Endothelial cell (in vitro differentiated cells): ENCODE results near the gene CCDC149. TPM values are rescaled to one million over a fixed set of nuclear protein-coding genes. Genes with fewer than 3 reads are reported as not detected.

Source experiments
- DNase-seq: peaks from one replicate; pipeline ENCODE4 v3.0.0; 2021; ENCODE audit warnings: low spot score
- H3K27ac Mint-ChIP-seq: one replicate; pipeline ENCODE4 v1.8.0; 2021; ENCODE audit warnings: mixed read lengths, inconsistent platforms; ENCODE audit not compliant: unreplicated experiment
- H3K27me3 Mint-ChIP-seq: one replicate; pipeline ENCODE4 v1.8.0; 2021; ENCODE audit warnings: mild to moderate bottlenecking, moderate library complexity, mixed read lengths, inconsistent platforms; ENCODE audit not compliant: unreplicated experiment
- H3K36me3 Mint-ChIP-seq: one replicate; pipeline ENCODE4 v1.8.0; 2021; ENCODE audit warnings: mild to moderate bottlenecking, low read depth, mixed read lengths, inconsistent platforms; ENCODE audit not compliant: unreplicated experiment
- H3K4me1 Mint-ChIP-seq: one replicate; pipeline ENCODE4 v1.8.0; 2021; ENCODE audit warnings: mild to moderate bottlenecking, mixed read lengths, inconsistent platforms; ENCODE audit not compliant: unreplicated experiment
- H3K4me3 Mint-ChIP-seq: one replicate; pipeline ENCODE4 v1.8.0; 2021; ENCODE audit warnings: mild to moderate bottlenecking, mixed read lengths, inconsistent platforms; ENCODE audit not compliant: unreplicated experiment
- H3K9me3 Mint-ChIP-seq: one replicate; pipeline ENCODE4 v1.8.0; 2021; ENCODE audit warnings: mixed read lengths, inconsistent platforms; ENCODE audit not compliant: unreplicated experiment
- total RNA-seq: library from RNA; stranded (reverse); fragmentation: NEBNext Ultra II Directional; extraction: Animal tissue kit (Norgen Biotek cat#: 25700); gene quantifications from one replicate; pipeline ENCODE4 v1.2.1, GENCODE V29; 2021; ENCODE audit not compliant: unreplicated experiment
- TF ChIP-seq, protein P1 (sequence below): fragments of 200-600 bp; sonication (generic); IDR thresholded peaks from one replicate; pipeline ENCODE4 v1.5.0; 2021; ENCODE audit warnings: antibody characterized with exemption; ENCODE audit not compliant: unreplicated experiment

The CCDC149 gene
- total RNA-seq, 1 donor from 2014 or later: 4.0 TPM

DNA sequence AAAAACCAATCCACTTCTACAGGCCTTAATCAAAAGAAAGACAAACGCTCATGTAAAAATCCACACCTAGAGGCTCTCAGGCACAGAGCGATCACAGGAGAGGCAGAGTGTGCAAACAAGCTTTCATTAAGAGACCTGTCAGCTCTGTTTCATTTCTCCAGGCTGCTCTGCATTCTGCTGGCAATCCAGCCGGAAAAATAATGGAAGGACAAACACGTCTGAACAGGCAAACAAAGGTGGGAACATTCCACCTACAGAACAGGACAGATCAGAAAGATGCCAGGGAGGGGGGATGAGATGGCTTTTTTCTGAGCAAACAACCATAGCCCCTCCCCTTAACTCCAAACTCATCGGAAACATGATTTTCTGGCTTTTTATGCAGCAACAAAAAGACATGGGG lies 107.8 kb downstream of the CCDC149 start:
- H3K27me3 Mint-ChIP-seq: peaks cover 7% of the 10 kb centered on the region
- no peak overlapping the region for H3K27ac Mint-ChIP-seq
- H3K9me3 Mint-ChIP-seq: no peaks in the 10 kb centered on the region
- TF ChIP-seq, protein P1, sequence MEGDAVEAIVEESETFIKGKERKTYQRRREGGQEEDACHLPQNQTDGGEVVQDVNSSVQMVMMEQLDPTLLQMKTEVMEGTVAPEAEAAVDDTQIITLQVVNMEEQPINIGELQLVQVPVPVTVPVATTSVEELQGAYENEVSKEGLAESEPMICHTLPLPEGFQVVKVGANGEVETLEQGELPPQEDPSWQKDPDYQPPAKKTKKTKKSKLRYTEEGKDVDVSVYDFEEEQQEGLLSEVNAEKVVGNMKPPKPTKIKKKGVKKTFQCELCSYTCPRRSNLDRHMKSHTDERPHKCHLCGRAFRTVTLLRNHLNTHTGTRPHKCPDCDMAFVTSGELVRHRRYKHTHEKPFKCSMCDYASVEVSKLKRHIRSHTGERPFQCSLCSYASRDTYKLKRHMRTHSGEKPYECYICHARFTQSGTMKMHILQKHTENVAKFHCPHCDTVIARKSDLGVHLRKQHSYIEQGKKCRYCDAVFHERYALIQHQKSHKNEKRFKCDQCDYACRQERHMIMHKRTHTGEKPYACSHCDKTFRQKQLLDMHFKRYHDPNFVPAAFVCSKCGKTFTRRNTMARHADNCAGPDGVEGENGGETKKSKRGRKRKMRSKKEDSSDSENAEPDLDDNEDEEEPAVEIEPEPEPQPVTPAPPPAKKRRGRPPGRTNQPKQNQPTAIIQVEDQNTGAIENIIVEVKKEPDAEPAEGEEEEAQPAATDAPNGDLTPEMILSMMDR: no peak
- H3K4me3 Mint-ChIP-seq: no peak overlapping the region
- no peak for DNase-seq
- peaks cover 2% of the 10 kb centered on the region for H3K36me3 Mint-ChIP-seq
- H3K4me1 Mint-ChIP-seq: peaks cover 6% of the 10 kb centered on the region

DNA sequence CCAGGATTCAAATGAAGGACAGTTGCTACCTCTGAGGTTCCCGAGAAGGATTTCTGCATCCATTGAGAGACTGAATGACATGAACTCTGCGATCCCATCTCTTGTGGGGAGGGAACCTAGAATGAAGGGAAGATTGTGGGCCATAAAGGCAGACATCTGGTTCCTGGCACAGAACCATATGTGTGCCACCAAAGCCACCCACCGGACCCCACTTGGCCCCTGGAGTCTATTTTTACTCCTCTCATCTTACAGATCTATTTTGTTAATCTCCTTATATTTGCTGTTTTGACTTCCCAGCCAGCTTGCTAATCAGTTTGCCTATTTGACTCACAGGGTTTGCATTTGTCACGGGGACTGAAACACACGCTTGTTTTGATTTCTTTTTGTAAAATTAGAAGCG lies 110.2 kb downstream of the CCDC149 start:
- TF ChIP-seq, protein P1: no peak
- Mint-ChIP-seq H3K9me3 (no peaks in the 10 kb centered on the region), H3K4me1 (peaks cover 6% of the 10 kb centered on the region), H3K4me3 (no peak overlapping the region), H3K27ac (no peak overlapping the region), H3K27me3 (peaks cover 9% of the 10 kb centered on the region), H3K36me3 (no peaks in the 10 kb centered on the region)
- no peak for DNase-seq

DNA sequence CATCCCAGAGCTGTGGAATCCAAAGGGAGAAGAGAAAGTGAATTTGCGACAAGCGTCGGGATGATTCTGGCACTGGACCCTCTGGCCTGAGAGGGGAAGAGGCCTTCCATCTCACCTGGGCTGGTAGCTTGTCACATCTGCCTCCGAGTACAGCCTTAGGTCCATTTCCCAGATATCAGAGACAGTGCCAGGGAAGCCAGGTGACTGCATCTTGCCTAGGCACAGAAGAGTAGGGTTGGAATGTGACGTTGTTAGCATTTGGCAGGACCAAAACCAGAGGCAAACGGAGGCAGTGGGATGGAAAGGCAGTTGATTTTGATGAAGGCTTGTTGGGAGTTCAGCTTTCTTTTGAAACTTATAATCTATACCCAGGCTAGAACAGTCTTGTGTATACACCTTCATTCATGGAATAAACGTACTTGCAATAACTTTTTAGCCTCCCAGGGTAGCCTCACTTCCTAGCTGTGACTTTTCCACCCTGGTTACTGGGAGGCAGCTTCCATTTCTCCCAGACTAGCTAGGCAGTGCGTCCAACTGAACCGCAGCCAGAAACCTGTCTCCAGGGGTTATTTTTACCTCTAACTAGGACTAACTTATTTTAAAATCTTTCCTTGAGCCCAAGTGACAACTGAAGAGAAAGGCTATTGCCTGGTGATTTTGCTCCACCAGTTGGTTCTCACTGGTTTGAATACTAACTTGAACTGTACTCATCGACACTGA lies 111.5 kb downstream of the CCDC149 start:
- TF ChIP-seq, protein P1: no peak
- H3K27me3 Mint-ChIP-seq: peaks cover 9% of the 10 kb centered on the region
- peaks cover 6% of the 10 kb centered on the region for H3K4me1 Mint-ChIP-seq
- no peaks in the 10 kb centered on the region for H3K36me3 Mint-ChIP-seq
- H3K4me3 Mint-ChIP-seq: no peak overlapping the region
- no peak for DNase-seq
- no peaks in the 10 kb centered on the region for H3K9me3 Mint-ChIP-seq
- no peak overlapping the region for H3K27ac Mint-ChIP-seq

DNA sequence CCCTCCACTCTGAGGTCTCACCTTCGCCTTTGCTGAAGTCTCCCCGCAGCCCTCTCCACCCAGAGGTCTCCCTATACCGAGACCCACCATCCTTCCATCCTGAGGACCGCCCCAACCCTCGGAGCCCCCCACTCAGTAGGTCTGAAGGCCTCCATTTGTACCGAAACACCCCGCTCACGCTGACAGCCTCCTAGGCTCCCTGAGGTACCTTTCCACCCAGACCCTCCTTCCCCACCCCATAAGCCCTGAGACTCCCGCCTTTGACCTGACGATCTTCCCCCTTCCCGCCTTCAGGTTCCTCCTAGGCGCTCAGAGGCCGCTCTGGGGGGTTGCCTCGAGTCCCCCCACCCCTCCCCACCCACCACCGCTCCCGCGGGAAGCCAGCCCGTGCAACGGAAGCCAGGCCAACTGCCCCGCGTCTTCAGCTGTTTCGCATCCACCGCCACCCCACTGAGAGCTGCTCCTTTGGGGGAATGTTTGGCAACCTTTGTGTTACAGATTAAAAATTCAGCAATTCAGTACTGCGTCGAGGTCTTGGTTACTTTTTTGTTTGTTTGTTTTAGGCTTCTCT lies 112.4 kb downstream of the CCDC149 start:
- no peak overlapping the region for H3K27ac Mint-ChIP-seq

More for the DNA sequence above, 112.4 kb downstream of the CCDC149 start:
- TF ChIP-seq, protein P1: no peak
- peaks cover 9% of the 10 kb centered on the region for H3K4me1 Mint-ChIP-seq
- H3K27me3 Mint-ChIP-seq: peaks cover 9% of the 10 kb centered on the region
- DNase-seq: no peak
- no peaks in the 10 kb centered on the region for H3K36me3 Mint-ChIP-seq
- no peaks in the 10 kb centered on the region for H3K9me3 Mint-ChIP-seq
- peak overlapping the region; percentile 35 for H3K4me3 Mint-ChIP-seq
